Thoracic aorta (tissue), 2 donors: ENCODE data around the gene TSC22D3. TPM values are rescaled to one million over a fixed set of nuclear protein-coding genes. Genes with fewer than 3 reads are reported as not detected.

Experiments
- ATAC-seq: fragments of 150-250 bp; one replicate; pipeline ENCODE4 v1.8.0; 2017; ENCODE audit warnings: low read depth; ENCODE audit not compliant: insufficient number of reproducible peaks, low FRiP score
- DNase-seq: peaks from one replicate; pipeline ENCODE4 v3.0.0-alpha.2; 2020; ENCODE audit warnings: low spot score
- H3K27ac ChIP-seq, 2 donors: fragments of 200-600 bp; sonication (generic); 1 replicate in 1 of 2; 2 replicates in 1 of 2; pipeline ENCODE4 v1.5.1; 2016; ENCODE audit warnings: mild to moderate bottlenecking in 2 of 2, moderate library complexity in 2 of 2
- H3K27me3 ChIP-seq: fragments of 200-600 bp; sonication (generic); replicated peaks from 2 replicates; pipeline ENCODE4 v1.6.0; 2016; ENCODE audit warnings: mild to moderate bottlenecking; ENCODE audit not compliant: insufficient read depth
- H3K36me3 ChIP-seq: fragments of 200-600 bp; sonication (generic); one replicate; pipeline ENCODE4 v1.5.1; 2016
- H3K4me1 ChIP-seq, 2 donors: fragments of 200-600 bp; sonication (generic); 1 replicate in 1 of 2; 2 replicates in 1 of 2; pipeline versions ENCODE4 v1.5.1 to v1.6.0; 2016; ENCODE audit warnings: low read depth in 2 of 2, mild to moderate bottlenecking in 1 of 2; ENCODE audit not compliant: control insufficient read depth in 1 of 2
- H3K4me3 ChIP-seq: fragments of 200-600 bp; sonication (generic); 2 replicates; pipeline ENCODE4 v1.5.1; 2016; ENCODE audit warnings: mild to moderate bottlenecking
- H3K9me3 ChIP-seq: fragments of 200-600 bp; sonication (generic); 2 replicates; pipeline ENCODE4 v1.5.1; 2016
- total RNA-seq, 2 donors: library from RNA; depleted of rRNA; stranded (reverse); fragments of >200 nt; gene quantifications; one replicate each; pipeline versions ENCODE4 v1.1.0 to v1.2.3, GENCODE V29; 2016
- TF ChIP-seq, protein P1 (sequence below): fragments of 200-600 bp; sonication (generic); IDR thresholded peaks from one replicate; pipeline ENCODE4 v1.5.1; 2019; ENCODE audit warnings: antibody characterized with exemption

TSC22D3 gene
- total RNA-seq, 2 donors from 2014 or later: 326 to 551 TPM

- ATAC-seq: no peak
- TF ChIP-seq, protein P1, sequence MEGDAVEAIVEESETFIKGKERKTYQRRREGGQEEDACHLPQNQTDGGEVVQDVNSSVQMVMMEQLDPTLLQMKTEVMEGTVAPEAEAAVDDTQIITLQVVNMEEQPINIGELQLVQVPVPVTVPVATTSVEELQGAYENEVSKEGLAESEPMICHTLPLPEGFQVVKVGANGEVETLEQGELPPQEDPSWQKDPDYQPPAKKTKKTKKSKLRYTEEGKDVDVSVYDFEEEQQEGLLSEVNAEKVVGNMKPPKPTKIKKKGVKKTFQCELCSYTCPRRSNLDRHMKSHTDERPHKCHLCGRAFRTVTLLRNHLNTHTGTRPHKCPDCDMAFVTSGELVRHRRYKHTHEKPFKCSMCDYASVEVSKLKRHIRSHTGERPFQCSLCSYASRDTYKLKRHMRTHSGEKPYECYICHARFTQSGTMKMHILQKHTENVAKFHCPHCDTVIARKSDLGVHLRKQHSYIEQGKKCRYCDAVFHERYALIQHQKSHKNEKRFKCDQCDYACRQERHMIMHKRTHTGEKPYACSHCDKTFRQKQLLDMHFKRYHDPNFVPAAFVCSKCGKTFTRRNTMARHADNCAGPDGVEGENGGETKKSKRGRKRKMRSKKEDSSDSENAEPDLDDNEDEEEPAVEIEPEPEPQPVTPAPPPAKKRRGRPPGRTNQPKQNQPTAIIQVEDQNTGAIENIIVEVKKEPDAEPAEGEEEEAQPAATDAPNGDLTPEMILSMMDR: no peak
- Histone ChIP-seq H3K4me3 (no peak overlapping the region), H3K27ac (peak overlapping the region in 1 of 2 donors; percentile 26), H3K9me3 (no peaks in the 10 kb centered on the region), H3K36me3 (no peaks in the 10 kb centered on the region), H3K4me1 (peaks cover 24 to 59% of the 10 kb centered on the region in 2 donors), H3K27me3 (no peaks in the 10 kb centered on the region)
- no peak for DNase-seq
Measured at GRCh38 chrX:107738768-107739167, 36.8 kb downstream of the TSC22D3 start.

GRCh38 chrX:107738272-107738671, 37.3 kb downstream of the TSC22D3 start:
- peak overlapping the region in 1 of 2 donors; percentile 26 for H3K27ac ChIP-seq
- no peaks in the 10 kb centered on the region for H3K27me3 ChIP-seq
- H3K9me3 ChIP-seq: no peaks in the 10 kb centered on the region
- TF ChIP-seq, protein P1: no peak
- DNase-seq: no peak
- no peaks in the 10 kb centered on the region for H3K36me3 ChIP-seq
- no peak overlapping the region for H3K4me3 ChIP-seq
- peaks cover 21 to 54% of the 10 kb centered on the region in 2 donors for H3K4me1 ChIP-seq
- ATAC-seq: no peak

GRCh38 chrX:107736781-107737531, 38.6 kb downstream of the TSC22D3 start:
- TF ChIP-seq, protein P1: no peak
- DNase-seq (no peak), ATAC-seq (no peak)
- Histone ChIP-seq H3K4me3 (no peak overlapping the region), H3K27me3 (no peaks in the 10 kb centered on the region), H3K9me3 (no peaks in the 10 kb centered on the region), H3K4me1 (peaks cover 13 to 51% of the 10 kb centered on the region in 2 donors), H3K27ac (no peak overlapping the region), H3K36me3 (no peaks in the 10 kb centered on the region)

- ATAC-seq (no peak), DNase-seq (no peak)
- Histone ChIP-seq H3K4me1 (peaks cover 11 to 52% of the 10 kb centered on the region in 2 donors), H3K27ac (no peak overlapping the region), H3K4me3 (no peak overlapping the region), H3K9me3 (no peaks in the 10 kb centered on the region), H3K36me3 (no peaks in the 10 kb centered on the region), H3K27me3 (no peaks in the 10 kb centered on the region)
- TF ChIP-seq, protein P1: no peak
Measured at GRCh38 chrX:107734646-107735045, 40.9 kb downstream of the TSC22D3 start.

GRCh38 chrX:107733686-107734085, 41.9 kb downstream of the TSC22D3 start:
- no peaks in the 10 kb centered on the region for H3K9me3 ChIP-seq
- DNase-seq (no peak), ATAC-seq (no peak)
- TF ChIP-seq, protein P1: no peak
- H3K4me3 ChIP-seq: no peak overlapping the region
- H3K36me3 ChIP-seq: no peaks in the 10 kb centered on the region
- no peaks in the 10 kb centered on the region for H3K27me3 ChIP-seq
- H3K27ac ChIP-seq: peak overlapping the region in 1 of 2 donors; percentile 26
- H3K4me1 ChIP-seq: peaks cover 16 to 54% of the 10 kb centered on the region in 2 donors
